Measurements from ENCODE around the gene DLX1.
"Not testable (repeated sequence)": the region's sequence is repeated elsewhere in the genome, so short reads cannot be mapped to it uniquely, and the experiment has no call there.

The DLX1 gene

DNA sequence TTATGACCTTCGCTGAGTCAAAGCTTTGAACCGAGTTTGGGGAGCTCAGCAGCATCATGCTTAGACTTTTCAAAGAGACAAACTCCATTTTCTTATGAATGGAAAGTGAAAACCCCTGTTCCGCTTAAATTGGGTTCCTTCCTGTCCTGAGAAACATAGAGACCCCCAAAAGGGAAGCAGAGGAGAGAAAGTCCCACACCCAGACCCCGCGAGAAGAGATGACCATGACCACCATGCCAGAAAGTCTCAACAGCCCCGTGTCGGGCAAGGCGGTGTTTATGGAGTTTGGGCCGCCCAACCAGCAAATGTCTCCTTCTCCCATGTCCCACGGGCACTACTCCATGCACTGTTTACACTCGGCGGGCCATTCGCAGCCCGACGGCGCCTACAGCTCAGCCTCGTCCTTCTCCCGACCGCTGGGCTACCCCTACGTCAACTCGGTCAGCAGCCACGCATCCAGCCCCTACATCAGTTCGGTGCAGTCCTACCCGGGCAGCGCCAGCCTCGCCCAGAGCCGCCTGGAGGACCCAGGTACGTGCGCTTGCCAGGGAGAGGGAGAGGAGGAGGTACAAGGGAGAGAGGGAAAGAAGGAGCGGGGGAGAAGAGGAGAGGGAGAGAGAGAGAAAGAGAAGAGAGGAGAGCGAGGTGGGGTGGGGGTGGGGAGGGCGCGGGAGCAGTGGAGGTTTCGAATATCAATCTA, at the start of gene DLX1:
Gene DLX1, plus strand, starts transcription at position 48 of the 700 bp plus-strand sequence. Its CDS starts 171 bp downstream, at position 219.
- no peak for DNase-seq

- DNase-seq: no peak
These were observed 47.2 kb upstream of the DLX1 start for GRCh38 chr2:172038121-172038520.

- DNase-seq: no peak
These were observed 46.7 kb upstream of the DLX1 start for GRCh38 chr2:172038604-172039003.

- no peak for DNase-seq
These were observed 46.1 kb upstream of the DLX1 start for GRCh38 chr2:172039011-172039704.

DNA sequence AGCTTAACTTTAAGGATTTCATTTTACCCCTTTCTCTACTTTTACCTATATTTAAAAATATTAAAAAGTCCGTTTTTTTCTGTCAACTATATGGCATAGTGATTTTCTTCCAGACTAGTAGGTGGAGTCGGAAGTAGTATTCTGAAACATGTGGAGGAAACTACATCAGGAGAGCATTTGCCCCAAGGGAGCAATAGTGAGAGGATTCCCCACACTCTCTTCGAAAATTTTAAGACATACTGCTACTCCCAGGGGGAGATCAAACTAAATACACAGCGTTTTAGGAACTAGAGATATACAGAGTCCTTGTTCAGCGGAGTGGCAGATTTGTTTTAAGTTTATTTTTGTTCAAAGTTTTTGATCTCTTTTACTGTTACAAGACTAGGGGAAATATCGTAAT, 45.0 kb upstream of the DLX1 start:
- no peak for DNase-seq

GRCh38 chr2:172046080-172046678, 39.1 kb upstream of the DLX1 start:
- no peak for DNase-seq

- no peak for DNase-seq
These were observed 38.3 kb upstream of the DLX1 start for GRCh38 chr2:172046866-172047565.

DNA sequence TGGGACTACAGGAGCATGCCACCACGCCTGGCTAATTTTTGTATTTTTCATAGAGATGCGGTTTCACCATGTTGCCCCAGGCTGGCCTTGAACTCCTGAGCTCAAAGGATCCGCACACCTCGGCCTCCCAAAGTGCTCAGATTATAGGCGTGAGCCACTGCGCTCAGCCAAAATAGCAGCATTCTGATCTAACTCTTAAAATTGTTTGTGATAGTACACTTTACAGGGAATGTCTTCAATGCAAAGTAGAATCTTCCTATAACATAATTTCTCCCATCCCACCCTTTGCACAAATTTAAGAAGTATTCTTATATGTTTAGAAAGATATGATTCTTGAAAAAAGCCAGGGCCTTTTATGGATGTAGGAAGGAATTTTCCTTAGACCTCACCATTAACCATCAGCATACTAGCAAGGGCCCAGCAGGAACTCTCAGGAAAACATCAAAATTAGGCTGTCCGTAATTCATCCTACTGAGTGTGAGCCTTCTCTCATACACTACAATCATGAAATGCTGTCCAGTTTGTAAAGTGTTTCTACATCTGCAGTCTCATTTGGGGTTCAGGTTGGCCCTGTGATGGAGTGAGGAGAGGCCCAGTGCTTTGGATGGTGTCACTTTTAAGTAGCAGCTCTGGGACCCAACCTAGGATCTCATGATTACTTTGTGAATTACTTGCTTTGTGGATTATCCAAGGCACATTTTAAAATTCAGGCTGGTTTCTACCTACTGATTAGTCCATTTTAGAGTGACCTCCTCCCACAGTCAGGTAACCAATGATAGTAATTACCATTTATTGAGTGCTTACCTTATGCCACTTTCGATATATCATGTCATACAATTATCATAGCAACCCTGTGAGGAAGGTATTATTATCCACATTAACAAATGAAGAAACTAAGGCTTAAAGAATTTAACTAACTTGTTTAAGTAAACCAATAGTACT, 37.5 kb upstream of the DLX1 start:
- DNase-seq: no peak

- DNase-seq: no peak
These were observed 36.5 kb upstream of the DLX1 start for GRCh38 chr2:172048508-172049503.

DNA sequence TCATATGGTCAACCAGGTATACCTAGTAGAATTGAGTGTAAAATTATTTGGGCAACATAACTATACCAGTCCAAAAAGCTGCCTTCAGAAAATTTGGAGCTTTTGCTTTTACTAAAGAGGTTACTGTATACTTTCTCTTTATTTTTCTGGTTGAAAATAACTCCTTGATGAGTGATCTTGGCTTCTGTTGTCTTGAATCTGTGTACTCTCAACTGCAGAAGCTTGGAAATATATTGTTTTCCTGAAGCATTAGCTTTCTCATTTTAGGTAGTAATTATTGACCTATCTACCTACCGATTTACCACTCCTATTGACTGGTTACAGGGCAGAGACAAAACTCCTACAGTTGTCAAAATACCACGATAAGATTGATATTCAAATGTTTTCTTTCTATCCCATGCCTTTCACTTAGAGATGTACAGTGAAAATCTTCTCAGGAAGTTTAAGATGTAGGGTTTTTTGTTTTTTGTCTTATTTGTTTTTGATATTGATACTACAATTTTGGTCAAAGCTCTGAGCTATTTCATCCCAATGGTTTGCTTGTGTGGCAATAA, 35.7 kb upstream of the DLX1 start:
- no peak for DNase-seq

DNA sequence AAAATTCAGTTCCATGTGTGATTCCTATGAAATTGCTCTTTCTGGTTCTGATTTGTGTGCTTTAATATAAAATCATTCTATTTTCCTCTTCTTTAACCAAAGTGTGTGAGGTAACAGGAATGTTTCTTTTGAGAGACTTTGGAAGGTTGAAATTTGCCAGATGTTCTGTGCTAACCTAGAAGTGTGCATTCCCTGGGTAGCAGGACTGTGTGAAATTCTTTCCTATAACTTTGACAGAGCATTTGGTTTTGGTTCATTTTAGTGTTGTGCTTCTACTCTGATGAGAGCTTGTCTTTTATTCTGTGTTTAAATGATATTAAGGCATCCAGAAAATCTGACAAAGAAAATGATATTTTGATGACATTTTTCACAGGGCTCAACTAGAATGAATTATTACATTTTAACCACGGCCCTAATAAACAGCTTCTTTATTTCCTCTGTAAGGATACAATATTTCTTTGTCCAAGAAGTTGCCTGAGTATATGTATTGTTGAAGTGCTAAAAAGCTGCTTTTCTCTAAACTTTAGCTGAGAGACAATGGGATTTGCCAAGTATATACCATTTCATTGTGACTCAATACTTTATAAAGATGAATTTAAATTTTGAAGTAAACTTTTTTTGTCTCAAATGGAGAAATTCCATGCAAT, 34.7 kb upstream of the DLX1 start:
- DNase-seq: no peak

GRCh38 chr2:172052000-172052983, 33.0 kb upstream of the DLX1 start:
- no peak for DNase-seq

- DNase-seq: no peak
These were observed 31.8 kb upstream of the DLX1 start for GRCh38 chr2:172053486-172053885.

GRCh38 chr2:172056293-172056692, 29.0 kb upstream of the DLX1 start:
- no peak for DNase-seq

GRCh38 chr2:172058660-172059059, 26.6 kb upstream of the DLX1 start:
- DNase-seq: no peak

DNA sequence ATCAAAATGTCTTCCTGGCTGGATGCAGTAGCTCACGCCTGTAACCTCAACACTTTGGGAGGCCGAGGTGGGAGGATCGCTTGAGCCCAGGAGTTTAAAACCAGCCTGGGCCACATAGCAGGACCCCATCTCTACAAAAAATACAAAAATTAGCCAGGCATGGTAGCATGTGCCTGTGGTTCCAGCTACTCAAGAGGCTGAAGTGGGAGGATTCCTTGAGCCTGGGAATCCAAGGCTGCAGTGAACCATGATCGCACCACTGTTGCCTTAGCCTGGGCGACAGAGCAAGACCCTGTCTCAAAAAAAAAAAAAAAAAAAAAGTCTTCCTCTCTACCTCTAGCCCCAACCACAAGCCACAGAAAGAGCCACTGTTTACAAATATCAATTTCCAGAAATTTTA, 25.2 kb upstream of the DLX1 start:
- not testable (repeated sequence) for DNase-seq

DNA sequence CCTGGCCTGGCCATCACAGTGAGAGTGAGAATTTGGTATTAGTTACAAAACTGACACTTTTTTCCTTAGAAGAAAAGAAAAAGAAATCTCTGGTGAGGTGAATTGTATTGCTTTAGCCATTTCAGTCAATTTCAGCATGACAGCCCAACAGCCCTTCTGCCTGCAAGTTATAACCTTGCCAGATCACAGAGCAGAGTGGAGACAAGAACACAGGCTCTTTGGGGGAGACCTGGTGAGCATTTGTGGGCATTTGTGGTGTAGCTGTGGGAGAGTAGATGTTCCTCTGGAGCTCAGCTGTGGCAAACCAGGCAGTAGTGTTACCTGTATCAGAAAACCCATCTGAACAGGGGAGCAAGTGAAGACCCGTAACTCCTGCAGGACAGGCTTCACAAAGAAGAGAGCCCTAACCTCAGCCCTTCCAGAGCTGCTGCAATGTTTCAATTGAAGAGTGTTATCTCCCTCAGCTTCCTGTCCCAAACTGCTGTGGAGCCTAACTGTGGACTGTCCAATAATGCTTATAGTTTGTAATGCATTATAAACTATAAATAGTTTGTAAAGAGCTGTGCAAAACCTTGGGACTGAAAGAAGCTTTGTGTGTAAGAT, 22.8 kb upstream of the DLX1 start:
- DNase-seq: no peak

GRCh38 chr2:172063446-172063845, 21.9 kb upstream of the DLX1 start:
- DNase-seq: no peak
